Nephron progenitor cell (in vitro differentiated cells): ENCODE data around the gene MFRP.

ENCODE experiments used
- DNase-seq: peaks from one replicate; pipeline ENCODE4 v3.0.0; 2021
- H3K27ac Mint-ChIP-seq: 2 replicates; pipeline ENCODE4 v1.8.0; 2021; ENCODE audit warnings: mild to moderate bottlenecking, moderate library complexity, mixed read lengths
- H3K27me3 Mint-ChIP-seq: 2 replicates; pipeline ENCODE4 v1.8.0; 2021; ENCODE audit warnings: mild to moderate bottlenecking, low read depth, mixed read lengths; ENCODE audit not compliant: poor library complexity
- H3K36me3 Mint-ChIP-seq: 2 replicates; pipeline ENCODE4 v1.8.0; 2021; ENCODE audit warnings: low read depth, mixed read lengths
- H3K4me1 Mint-ChIP-seq: 2 replicates; pipeline ENCODE4 v1.8.0; 2021; ENCODE audit warnings: mixed read lengths
- H3K4me3 Mint-ChIP-seq: 2 replicates; pipeline ENCODE4 v1.8.0; 2021; ENCODE audit warnings: mild to moderate bottlenecking, moderate library complexity, mixed read lengths
- H3K9me3 Mint-ChIP-seq: 2 replicates; pipeline ENCODE4 v1.8.0; 2021; ENCODE audit warnings: mild to moderate bottlenecking, moderate library complexity, mixed read lengths
- CTCF ChIP-seq: fragments of 200-600 bp; sonication (generic); IDR thresholded peaks from 2 replicates; pipeline ENCODE4 v1.5.0; 2021; ENCODE audit warnings: antibody characterized with exemption

The MFRP gene

GRCh38 chr11:119341222-119342022 is 5.1 kb downstream of the MFRP start:
- H3K27me3 Mint-ChIP-seq = peaks cover 74% of the 10 kb centered on the region
- no peak for DNase-seq

GRCh38 chr11:119340335-119341221 is 5.9 kb downstream of the MFRP start, which contains the start of gene C1QTNF5:
C1QTNF5 (minus strand) TSS chr11:119340883; CDS start chr11:119340397, 486 bp downstream.
- no peaks in the 10 kb centered on the region for H3K9me3 Mint-ChIP-seq
- H3K4me1 Mint-ChIP-seq = peaks cover 45% of the 10 kb centered on the region
- peaks cover 12% of the 10 kb centered on the region for H3K36me3 Mint-ChIP-seq
- peak within 1 kb of the TSS; percentile 58 for H3K4me3 Mint-ChIP-seq
- H3K27ac Mint-ChIP-seq = no peak within 1 kb of the TSS
- DNase-seq = peak; percentile 57
- peaks cover 66% of the 10 kb centered on the region for H3K27me3 Mint-ChIP-seq
- TF ChIP-seq CTCF = no peak

More at GRCh38 chr11:119341222-119342022, 5.1 kb downstream of the MFRP start:
- Mint-ChIP-seq H3K36me3 (peaks cover 5% of the 10 kb centered on the region), H3K27ac (no peak overlapping the region), H3K9me3 (no peaks in the 10 kb centered on the region), H3K4me1 (peaks cover 37% of the 10 kb centered on the region), H3K4me3 (peak overlapping the region; percentile 58)
- no peak for TF ChIP-seq CTCF

GRCh38 chr11:119339589-119340334 is 6.7 kb downstream of the MFRP start:
- no peaks in the 10 kb centered on the region for H3K9me3 Mint-ChIP-seq
- DNase-seq = peak; percentile 89
- H3K27me3 Mint-ChIP-seq = peaks cover 58% of the 10 kb centered on the region
- H3K27ac Mint-ChIP-seq = no peak overlapping the region
- peak; percentile 88 for TF ChIP-seq CTCF
- H3K4me3 Mint-ChIP-seq = peak overlapping the region; percentile 77
- H3K36me3 Mint-ChIP-seq = peaks cover 12% of the 10 kb centered on the region
- H3K4me1 Mint-ChIP-seq = peaks cover 53% of the 10 kb centered on the region

GRCh38 chr11:119338965-119339588 is 7.4 kb downstream of the MFRP start:
- no peak for TF ChIP-seq CTCF
- H3K27me3 Mint-ChIP-seq = peaks cover 51% of the 10 kb centered on the region
- no peaks in the 10 kb centered on the region for H3K9me3 Mint-ChIP-seq
- H3K4me1 Mint-ChIP-seq = peaks cover 54% of the 10 kb centered on the region
- H3K36me3 Mint-ChIP-seq = peaks cover 12% of the 10 kb centered on the region
- peak overlapping the region; percentile 77 for H3K4me3 Mint-ChIP-seq
- no peak overlapping the region for H3K27ac Mint-ChIP-seq
- no peak for DNase-seq

GRCh38 chr11:119338318-119338890 is 8.1 kb downstream of the MFRP start:
- H3K4me3 Mint-ChIP-seq = peak overlapping the region; percentile 77
- H3K9me3 Mint-ChIP-seq = no peaks in the 10 kb centered on the region
- H3K4me1 Mint-ChIP-seq = peaks cover 59% of the 10 kb centered on the region
- H3K27me3 Mint-ChIP-seq = peaks cover 44% of the 10 kb centered on the region
- H3K27ac Mint-ChIP-seq = peak overlapping the region; percentile 24
- H3K36me3 Mint-ChIP-seq = peaks cover 12% of the 10 kb centered on the region
- peak; percentile 64 for TF ChIP-seq CTCF
- peak; percentile 83 for DNase-seq
